ENCODE data around the gene DNAJB14. TPM values are rescaled to one million over a fixed set of nuclear protein-coding genes. Genes with fewer than 3 reads are reported as not detected.

The DNAJB14 gene
- total RNA-seq, 1 experiment from 2014 or later, result 52.5 TPM

GRCh38 chr4:99863804-99864203 lies 82.6 kb downstream of the DNAJB14 start:
- H3K27ac ChIP-seq (ENCODE audit: low read depth, low read length), result no peak overlapping the region
- H3K9ac ChIP-seq (ENCODE audit: low read length), result no peak overlapping the region
- H3K9me2 ChIP-seq (ENCODE audit: insufficient read depth), result no peaks in the 10 kb centered on the region
- H2AFZ ChIP-seq (ENCODE audit: low read depth, low read length, poor library complexity, severe bottlenecking), result no peak overlapping the region
- ChIA-PET POLR2A (no interaction called here), RAD21 (ENCODE audit: low non-redundant PET in 1 of 2, low total read pairs in 2 of 2, uncharacterized antibody in 2 of 2, unreplicated experiment in 2 of 2) (no interaction called here), CTCF (no interaction called here)
- DNase-seq (ENCODE audit: low read depth, low spot score), result no peak
- H3K36me3 ChIP-seq (ENCODE audit: control insufficient read depth in 1 of 2, insufficient read depth in 2 of 2, low read length in 2 of 2), result no peaks in the 10 kb centered on the region
- intact Hi-C loops (cut with micrococcal nuclease), result no loop called here
- H3K27me3 ChIP-seq (ENCODE audit: insufficient read depth, low read length), result no peaks in the 10 kb centered on the region
- H3K4me1 ChIP-seq (ENCODE audit: control insufficient read depth in 1 of 2, insufficient read depth in 2 of 2, low read length in 2 of 2), result no peaks in the 10 kb centered on the region
- TF ChIP-seq TCF7L2 (IDR thresholded peaks at IDR 0.05; ENCODE audit: borderline replicate concordance, extremely low read depth, insufficient read depth, insufficient read length) (no peak), JUND (IDR thresholded peaks at IDR 0.05) (no peak), SRF (IDR thresholded peaks at IDR 0.05; ENCODE audit: low read depth) (no peak)
- no peak for ATAC-seq
- no TSS peak for BruUV-seq (replicated peaks)
- H4K20me1 ChIP-seq (ENCODE audit: insufficient read depth), result no peaks in the 10 kb centered on the region
- no peak overlapping the region for H3K4me2 ChIP-seq (ENCODE audit: low read length)
- H3K4me3 ChIP-seq (replicated peaks in 1 of 2; ENCODE audit: low read depth in 1 of 2, low read length in 2 of 2), result no peak overlapping the region
- no peaks in the 10 kb centered on the region for H3K79me2 ChIP-seq (ENCODE audit: insufficient read depth, low read length)
- H3K9me3 ChIP-seq (ENCODE audit: control insufficient read depth in 1 of 2, insufficient read depth in 1 of 2, low read depth in 1 of 2, low read length in 2 of 2), result no peaks in the 10 kb centered on the region

- Histone ChIP-seq H3K4me1 (ENCODE audit: control insufficient read depth in 1 of 2, insufficient read depth in 2 of 2, low read length in 2 of 2) (peaks cover 0 to 3% of the 10 kb centered on the region in 2 experiments; a peak in 1 of 4 replicates), H3K36me3 (ENCODE audit: control insufficient read depth in 1 of 2, insufficient read depth in 2 of 2, low read length in 2 of 2) (no peaks in the 10 kb centered on the region), H3K9ac (ENCODE audit: low read length) (no peak overlapping the region), H3K4me3 (replicated peaks in 1 of 2; ENCODE audit: low read depth in 1 of 2, low read length in 2 of 2) (no peak overlapping the region), H2AFZ (ENCODE audit: low read depth, low read length, poor library complexity, severe bottlenecking) (peak overlapping the region; percentile 13), H3K27me3 (ENCODE audit: insufficient read depth, low read length) (no peaks in the 10 kb centered on the region), H3K9me2 (ENCODE audit: insufficient read depth) (no peaks in the 10 kb centered on the region), H3K79me2 (ENCODE audit: insufficient read depth, low read length) (no peaks in the 10 kb centered on the region), H4K20me1 (ENCODE audit: insufficient read depth) (no peaks in the 10 kb centered on the region), H3K27ac (ENCODE audit: low read depth, low read length) (no peak overlapping the region), H3K9me3 (ENCODE audit: control insufficient read depth in 1 of 2, insufficient read depth in 1 of 2, low read depth in 1 of 2, low read length in 2 of 2) (no peaks in the 10 kb centered on the region), H3K4me2 (ENCODE audit: low read length) (no peak overlapping the region)
- intact Hi-C loops (cut with micrococcal nuclease), result no loop called here
- ChIA-PET CTCF (no interaction called here), RAD21 (ENCODE audit: low non-redundant PET in 1 of 2, low total read pairs in 2 of 2, uncharacterized antibody in 2 of 2, unreplicated experiment in 2 of 2) (no interaction called here), POLR2A (no interaction called here)
- DNase-seq (ENCODE audit: low read depth, low spot score), result no peak
- BruUV-seq (replicated peaks), result no TSS peak
- ATAC-seq, result no peak
- no peak for TF ChIP-seq RAD21 (IDR thresholded peaks at IDR 0.05; ENCODE audit: low read depth)
- TF ChIP-seq SIN3A (IDR thresholded peaks at IDR 0.05; ENCODE audit: low read depth), result no peak
- TF ChIP-seq ZNF274 (IDR thresholded peaks at IDR 0.05; ENCODE audit: low read depth, low read length), result no peak
Observed at GRCh38 chr4:99861120-99861905, 85.1 kb downstream of the DNAJB14 start.

Data from HCT116 (cell line).